ENCODE measurements around the gene KLHL2.
"Not testable (repeated sequence)": the region's sequence is repeated elsewhere in the genome, so short reads cannot be mapped to it uniquely, and the experiment has no call there.

DNA sequence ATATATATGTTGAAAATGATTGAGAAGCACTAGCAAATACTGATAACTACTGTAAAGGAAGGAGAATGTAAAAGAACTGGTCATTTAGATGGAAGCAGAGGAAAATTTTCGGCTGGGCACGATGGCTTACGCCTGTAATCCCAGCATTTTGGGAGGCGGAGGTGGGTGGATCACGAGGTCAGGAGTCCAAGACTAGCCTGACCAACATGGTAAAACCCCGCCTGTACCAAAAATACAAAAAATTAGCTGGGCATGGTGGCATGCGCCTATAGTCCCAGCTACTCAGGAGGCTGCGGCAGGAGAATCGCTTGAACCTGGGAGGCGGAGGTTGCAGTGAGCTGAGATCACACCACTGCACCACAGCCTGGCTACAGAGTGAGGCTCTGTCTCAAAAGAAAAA lies 22.4 kb upstream of the KLHL2 start:
- TF ChIP-seq, protein P1, sequence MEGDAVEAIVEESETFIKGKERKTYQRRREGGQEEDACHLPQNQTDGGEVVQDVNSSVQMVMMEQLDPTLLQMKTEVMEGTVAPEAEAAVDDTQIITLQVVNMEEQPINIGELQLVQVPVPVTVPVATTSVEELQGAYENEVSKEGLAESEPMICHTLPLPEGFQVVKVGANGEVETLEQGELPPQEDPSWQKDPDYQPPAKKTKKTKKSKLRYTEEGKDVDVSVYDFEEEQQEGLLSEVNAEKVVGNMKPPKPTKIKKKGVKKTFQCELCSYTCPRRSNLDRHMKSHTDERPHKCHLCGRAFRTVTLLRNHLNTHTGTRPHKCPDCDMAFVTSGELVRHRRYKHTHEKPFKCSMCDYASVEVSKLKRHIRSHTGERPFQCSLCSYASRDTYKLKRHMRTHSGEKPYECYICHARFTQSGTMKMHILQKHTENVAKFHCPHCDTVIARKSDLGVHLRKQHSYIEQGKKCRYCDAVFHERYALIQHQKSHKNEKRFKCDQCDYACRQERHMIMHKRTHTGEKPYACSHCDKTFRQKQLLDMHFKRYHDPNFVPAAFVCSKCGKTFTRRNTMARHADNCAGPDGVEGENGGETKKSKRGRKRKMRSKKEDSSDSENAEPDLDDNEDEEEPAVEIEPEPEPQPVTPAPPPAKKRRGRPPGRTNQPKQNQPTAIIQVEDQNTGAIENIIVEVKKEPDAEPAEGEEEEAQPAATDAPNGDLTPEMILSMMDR (IDR thresholded peaks at IDR 0.05) = not testable (repeated sequence)
- TF ChIP-seq EZH2 (IDR thresholded peaks at IDR 0.05) = not testable (repeated sequence)
